Stimulated activated CD4-positive, alpha-beta T cell treated with anti-CD3 and anti-CD28 coated beads, Interleukin-4, amount 100 ng/mL, for 4 hours (primary cell): Measurements from ENCODE around the gene TMUB1.

ENCODE experiments used
- DNase-seq, 2 experiments: peaks; one replicate each; pipeline ENCODE4 v3.0.0-alpha.2; 2020

Gene TMUB1

GRCh38 chr7:151101621-151102396 is 18.5 kb upstream of the TMUB1 start:
- DNase-seq = no peak

GRCh38 chr7:151100921-151101320 is 17.6 kb upstream of the TMUB1 start:
- no peak for DNase-seq

GRCh38 chr7:151099486-151100211 is 16.4 kb upstream of the TMUB1 start:
- no peak for DNase-seq

GRCh38 chr7:151095828-151096475 is 12.7 kb upstream of the TMUB1 start:
- no peak for DNase-seq

GRCh38 chr7:151095123-151095797 is 12.0 kb upstream of the TMUB1 start:
- DNase-seq = no peak

GRCh38 chr7:151094675-151095074 is 11.4 kb upstream of the TMUB1 start:
- DNase-seq = no peak

GRCh38 chr7:151093748-151094147 is 10.5 kb upstream of the TMUB1 start:
- no peak for DNase-seq

GRCh38 chr7:151091988-151092387 is 8.7 kb upstream of the TMUB1 start:
- DNase-seq = no peak

GRCh38 chr7:151091431-151091830 is 8.1 kb upstream of the TMUB1 start:
- no peak for DNase-seq

- DNase-seq = no peak
These were observed 7.7 kb upstream of the TMUB1 start for GRCh38 chr7:151091003-151091402.

- DNase-seq = no peak
These were observed 6.8 kb upstream of the TMUB1 start for GRCh38 chr7:151089893-151090730.

GRCh38 chr7:151088856-151089699 is 5.8 kb upstream of the TMUB1 start:
- no peak for DNase-seq

GRCh38 chr7:151088019-151088855 is 4.9 kb upstream of the TMUB1 start:
- no peak for DNase-seq

- peak in 1 of 2 experiments; percentile 40 for DNase-seq
These were observed 4.1 kb upstream of the TMUB1 start for GRCh38 chr7:151087245-151088018.

GRCh38 chr7:151086802-151087244 is 3.5 kb upstream of the TMUB1 start:
- no peak for DNase-seq

GRCh38 chr7:151085691-151086620 is 2.7 kb upstream of the TMUB1 start, which contains the start of gene AGAP3:
TSS of gene AGAP3 (plus strand) at chr7:151086475. CDS start at chr7:151086742, 267 bp downstream.
- peak; percentile 60 to 67 for DNase-seq

GRCh38 chr7:151085329-151085690 is 2.0 kb upstream of the TMUB1 start:
- DNase-seq = no peak

GRCh38 chr7:151083824-151084160 is 499 bp upstream of the TMUB1 start:
- no peak for DNase-seq
